Measurements from ENCODE around the gene RCAN2.

DNA sequence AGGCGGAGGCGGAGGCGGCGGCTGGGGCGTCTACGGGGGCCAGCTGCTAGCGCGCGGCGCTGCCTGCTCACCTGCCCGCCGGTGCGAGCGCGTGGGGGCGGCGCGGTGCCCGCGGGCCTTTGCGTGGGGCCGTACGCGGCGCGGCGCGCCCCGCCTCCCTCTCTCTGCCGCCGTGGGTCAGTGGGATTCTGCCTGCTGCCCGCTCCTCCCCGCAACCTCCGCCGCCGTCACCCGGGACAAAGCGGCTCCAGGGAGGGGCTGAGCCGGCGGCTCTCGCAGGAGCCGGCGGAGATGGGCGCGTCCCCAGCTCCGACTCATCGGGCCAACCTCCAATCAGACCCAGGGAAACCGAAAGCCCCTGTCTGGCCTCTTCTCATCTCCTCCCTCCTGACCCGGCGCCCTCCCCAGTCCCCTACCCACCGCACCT, at the start of gene RCAN2:
- TF ChIP-seq, protein P1, sequence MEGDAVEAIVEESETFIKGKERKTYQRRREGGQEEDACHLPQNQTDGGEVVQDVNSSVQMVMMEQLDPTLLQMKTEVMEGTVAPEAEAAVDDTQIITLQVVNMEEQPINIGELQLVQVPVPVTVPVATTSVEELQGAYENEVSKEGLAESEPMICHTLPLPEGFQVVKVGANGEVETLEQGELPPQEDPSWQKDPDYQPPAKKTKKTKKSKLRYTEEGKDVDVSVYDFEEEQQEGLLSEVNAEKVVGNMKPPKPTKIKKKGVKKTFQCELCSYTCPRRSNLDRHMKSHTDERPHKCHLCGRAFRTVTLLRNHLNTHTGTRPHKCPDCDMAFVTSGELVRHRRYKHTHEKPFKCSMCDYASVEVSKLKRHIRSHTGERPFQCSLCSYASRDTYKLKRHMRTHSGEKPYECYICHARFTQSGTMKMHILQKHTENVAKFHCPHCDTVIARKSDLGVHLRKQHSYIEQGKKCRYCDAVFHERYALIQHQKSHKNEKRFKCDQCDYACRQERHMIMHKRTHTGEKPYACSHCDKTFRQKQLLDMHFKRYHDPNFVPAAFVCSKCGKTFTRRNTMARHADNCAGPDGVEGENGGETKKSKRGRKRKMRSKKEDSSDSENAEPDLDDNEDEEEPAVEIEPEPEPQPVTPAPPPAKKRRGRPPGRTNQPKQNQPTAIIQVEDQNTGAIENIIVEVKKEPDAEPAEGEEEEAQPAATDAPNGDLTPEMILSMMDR (IDR thresholded peaks at IDR 0.05; ENCODE audit: poor library complexity, severe bottlenecking) = no peak
- TF ChIP-seq TAF1 (IDR thresholded peaks at IDR 0.05; ENCODE audit: low read depth) = no peak
- TF ChIP-seq, protein P2, sequence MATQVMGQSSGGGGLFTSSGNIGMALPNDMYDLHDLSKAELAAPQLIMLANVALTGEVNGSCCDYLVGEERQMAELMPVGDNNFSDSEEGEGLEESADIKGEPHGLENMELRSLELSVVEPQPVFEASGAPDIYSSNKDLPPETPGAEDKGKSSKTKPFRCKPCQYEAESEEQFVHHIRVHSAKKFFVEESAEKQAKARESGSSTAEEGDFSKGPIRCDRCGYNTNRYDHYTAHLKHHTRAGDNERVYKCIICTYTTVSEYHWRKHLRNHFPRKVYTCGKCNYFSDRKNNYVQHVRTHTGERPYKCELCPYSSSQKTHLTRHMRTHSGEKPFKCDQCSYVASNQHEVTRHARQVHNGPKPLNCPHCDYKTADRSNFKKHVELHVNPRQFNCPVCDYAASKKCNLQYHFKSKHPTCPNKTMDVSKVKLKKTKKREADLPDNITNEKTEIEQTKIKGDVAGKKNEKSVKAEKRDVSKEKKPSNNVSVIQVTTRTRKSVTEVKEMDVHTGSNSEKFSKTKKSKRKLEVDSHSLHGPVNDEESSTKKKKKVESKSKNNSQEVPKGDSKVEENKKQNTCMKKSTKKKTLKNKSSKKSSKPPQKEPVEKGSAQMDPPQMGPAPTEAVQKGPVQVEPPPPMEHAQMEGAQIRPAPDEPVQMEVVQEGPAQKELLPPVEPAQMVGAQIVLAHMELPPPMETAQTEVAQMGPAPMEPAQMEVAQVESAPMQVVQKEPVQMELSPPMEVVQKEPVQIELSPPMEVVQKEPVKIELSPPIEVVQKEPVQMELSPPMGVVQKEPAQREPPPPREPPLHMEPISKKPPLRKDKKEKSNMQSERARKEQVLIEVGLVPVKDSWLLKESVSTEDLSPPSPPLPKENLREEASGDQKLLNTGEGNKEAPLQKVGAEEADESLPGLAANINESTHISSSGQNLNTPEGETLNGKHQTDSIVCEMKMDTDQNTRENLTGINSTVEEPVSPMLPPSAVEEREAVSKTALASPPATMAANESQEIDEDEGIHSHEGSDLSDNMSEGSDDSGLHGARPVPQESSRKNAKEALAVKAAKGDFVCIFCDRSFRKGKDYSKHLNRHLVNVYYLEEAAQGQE (IDR thresholded peaks at IDR 0.05; ENCODE audit: borderline replicate concordance) = peak; percentile 9
- peak; percentile 69 for TF ChIP-seq POLR2AphosphoS5 (IDR thresholded peaks at IDR 0.05)
- TF ChIP-seq EP300 (conservative IDR thresholded peaks at IDR 0.05; ENCODE audit: poor library complexity, severe bottlenecking) = no peak
- TF ChIP-seq RAD21 (conservative IDR thresholded peaks at IDR 0.05) = no peak
- no peak for TF ChIP-seq EZH2 (IDR thresholded peaks at IDR 0.05; ENCODE audit: borderline replicate concordance, insufficient read depth, low read length, poor library complexity, severe bottlenecking)
- TF ChIP-seq SMC3 (conservative IDR thresholded peaks at IDR 0.05; ENCODE audit: poor library complexity) = no peak
